Measurements from ENCODE around the gene GAGE10.
"Not testable (repeated sequence)": the region's sequence is repeated elsewhere in the genome, so short reads cannot be mapped to it uniquely, and the experiment has no call there.

The GAGE10 gene

DNA sequence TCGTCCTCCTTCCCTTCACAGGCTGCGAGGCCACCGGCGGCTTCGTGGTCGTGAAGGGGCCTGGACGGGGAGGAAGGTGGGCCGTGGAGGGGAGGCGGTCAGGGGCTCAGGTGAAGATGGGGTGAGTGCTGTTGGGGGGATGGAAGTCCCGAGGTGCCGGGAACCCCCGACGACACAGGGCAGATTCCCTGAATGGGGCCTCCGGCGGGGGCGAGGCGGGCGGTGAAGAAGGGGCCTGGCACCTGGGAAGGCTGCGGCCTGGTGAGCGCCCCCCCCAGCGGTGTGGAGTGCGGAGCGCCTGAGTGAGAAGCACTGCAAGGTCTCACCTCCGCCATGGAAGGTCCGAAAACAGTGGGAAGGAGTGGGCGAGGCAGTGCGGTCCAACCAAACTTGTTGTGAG lies 18.8 kb downstream of the GAGE10 start:
- not testable (repeated sequence) for DNase-seq (ENCODE audit: low read depth in 2 of 2)

GRCh38 chrX:49323735-49324134 lies 20.3 kb downstream of the GAGE10 start:
- DNase-seq (ENCODE audit: low read depth in 2 of 2): not testable (repeated sequence)

GRCh38 chrX:49330421-49330820 lies 27.0 kb downstream of the GAGE10 start:
- not testable (repeated sequence) for DNase-seq (ENCODE audit: low read depth in 2 of 2)

GRCh38 chrX:49331282-49331681 lies 27.8 kb downstream of the GAGE10 start, which contains the start of gene GAGE13:
Gene GAGE13, plus strand, starts transcription at chrX:49331582. Its CDS starts 1,156 bp downstream, at chrX:49332738.
- not testable (repeated sequence) for DNase-seq (ENCODE audit: low read depth in 2 of 2)

GRCh38 chrX:49331841-49332240 lies 28.4 kb downstream of the GAGE10 start:
- not testable (repeated sequence) for DNase-seq (ENCODE audit: low read depth in 2 of 2)

DNA sequence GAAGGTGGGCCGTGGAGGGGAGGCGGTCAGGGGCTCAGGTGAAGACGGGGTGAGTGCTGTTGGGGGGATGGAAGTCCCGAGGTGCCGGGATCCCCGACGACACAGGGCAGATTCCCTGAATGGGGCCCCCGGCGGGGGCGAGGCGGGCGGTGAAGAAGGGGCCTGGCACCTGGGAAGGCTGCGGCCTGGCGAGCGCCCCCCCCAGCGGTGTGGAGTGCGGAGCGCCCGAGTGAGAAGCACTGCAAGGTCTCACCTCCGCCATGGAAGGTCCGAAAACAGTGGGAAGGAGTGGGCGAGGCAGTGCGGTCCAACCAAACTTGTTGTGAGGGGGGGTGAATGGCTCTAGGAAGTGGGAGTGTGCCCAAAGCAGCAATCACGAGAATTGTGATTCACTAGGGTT lies 38.0 kb downstream of the GAGE10 start:
- DNase-seq (ENCODE audit: low read depth in 2 of 2): not testable (repeated sequence)

GRCh38 chrX:49344496-49345175 lies 41.2 kb downstream of the GAGE10 start:
- DNase-seq (ENCODE audit: low read depth in 2 of 2): not testable (repeated sequence)

DNA sequence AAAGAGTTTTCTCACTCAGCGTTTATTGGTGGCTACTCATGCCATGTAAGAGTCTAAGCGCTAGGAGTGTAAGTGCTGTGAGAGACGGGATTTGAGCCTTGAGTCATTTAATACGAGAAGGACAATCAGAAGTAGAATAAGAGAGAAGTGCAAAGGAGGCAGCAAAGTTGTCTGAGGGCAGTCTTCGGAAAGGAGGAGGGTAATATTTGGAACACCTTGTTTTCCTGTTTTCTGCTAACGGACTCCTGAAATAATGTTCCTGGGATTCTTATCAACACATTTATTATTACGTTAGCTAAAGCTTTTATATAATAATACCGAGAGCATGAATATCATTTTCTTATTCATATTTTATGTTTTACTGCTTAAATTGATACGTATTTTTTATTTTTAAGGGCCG lies 42.0 kb downstream of the GAGE10 start:
- not testable (repeated sequence) for DNase-seq (ENCODE audit: low read depth in 2 of 2)

GRCh38 chrX:49346150-49346549 lies 42.7 kb downstream of the GAGE10 start:
- not testable (repeated sequence) for DNase-seq (ENCODE audit: low read depth in 2 of 2)
